HG02884 (cell line): Measurements from ENCODE around the gene LAMB3.
"Not testable (repeated sequence)": the region's sequence is repeated elsewhere in the genome, so short reads cannot be mapped to it uniquely, and the experiment has no call there.

Experiments
- ATAC-seq: cut with Tn5 transposase; IDR thresholded peaks from one replicate; pipeline ENCODE4 v1.9.1; 2021; ENCODE audit warnings: mild to moderate bottlenecking, moderate library complexity; ENCODE audit not compliant: unreplicated experiment

Gene LAMB3

GRCh38 chr1:209652121-209652735 is at the start of gene LAMB3:
Gene LAMB3 (minus strand): TSS chr1:209652425. CDS start chr1:209650944, 1,481 bp downstream.
- ATAC-seq, result no peak

- ATAC-seq, result not testable (repeated sequence)
Measured at GRCh38 chr1:209700686-209701085, 48.5 kb upstream of the LAMB3 start.

- no peak for ATAC-seq
Measured at GRCh38 chr1:209697126-209697525, 44.9 kb upstream of the LAMB3 start.

- no peak for ATAC-seq
Measured at GRCh38 chr1:209696673-209697072, 44.4 kb upstream of the LAMB3 start.

GRCh38 chr1:209692745-209693504 is 40.7 kb upstream of the LAMB3 start:
- no peak for ATAC-seq

- no peak for ATAC-seq
Measured at GRCh38 chr1:209692296-209692695, 40.1 kb upstream of the LAMB3 start.

- no peak for ATAC-seq
Measured at GRCh38 chr1:209691237-209691636, 39.0 kb upstream of the LAMB3 start.

GRCh38 chr1:209689477-209689876 is 37.3 kb upstream of the LAMB3 start:
- ATAC-seq, result no peak

- ATAC-seq, result no peak
Measured at GRCh38 chr1:209688746-209689234, 36.6 kb upstream of the LAMB3 start.

- no peak for ATAC-seq
Measured at GRCh38 chr1:209686322-209686721, 34.1 kb upstream of the LAMB3 start.

GRCh38 chr1:209685821-209686220 is 33.6 kb upstream of the LAMB3 start:
- no peak for ATAC-seq

- no peak for ATAC-seq
Measured at GRCh38 chr1:209678981-209679539, 26.8 kb upstream of the LAMB3 start.

GRCh38 chr1:209675565-209676154 is 23.4 kb upstream of the LAMB3 start:
- no peak for ATAC-seq

GRCh38 chr1:209674957-209675564 is 22.8 kb upstream of the LAMB3 start, which contains the start of gene G0S2:
Gene G0S2 (plus strand): TSS chr1:209675412. CDS start chr1:209675685, 273 bp downstream.
- ATAC-seq, result no peak

GRCh38 chr1:209673631-209674417 is 21.6 kb upstream of the LAMB3 start:
- ATAC-seq, result no peak

GRCh38 chr1:209672705-209673630 is 20.7 kb upstream of the LAMB3 start:
- ATAC-seq, result peak; percentile 90

- ATAC-seq, result no peak
Measured at GRCh38 chr1:209670441-209671082, 18.3 kb upstream of the LAMB3 start.

GRCh38 chr1:209667708-209668107 is 15.5 kb upstream of the LAMB3 start:
- peak; percentile 55 for ATAC-seq

- no peak for ATAC-seq
Measured at GRCh38 chr1:209667103-209667502, 14.9 kb upstream of the LAMB3 start.
